ENCODE results near the gene ZNF500. TPM values are rescaled to one million over a fixed set of nuclear protein-coding genes. Genes with fewer than 3 reads are reported as not detected.

The ZNF500 gene
- total RNA-seq, 1 experiment from 2014 or later: 18.3 TPM

- Histone ChIP-seq H2BK5ac (ENCODE audit: insufficient read length, low read length) (no peak overlapping the region), H2AK5ac (ENCODE audit: insufficient read length, low read length) (no peak overlapping the region), H4K8ac (replicated peaks; ENCODE audit: insufficient read length, low read depth, low read length) (no peak overlapping the region), H3K79me1 (ENCODE audit: insufficient read depth, low read depth, low read length, poor library complexity, severe bottlenecking) (no peaks in the 10 kb centered on the region), H3K4ac (ENCODE audit: low read depth, low read length) (no peak overlapping the region), H3K27ac (ENCODE audit: insufficient read length, low read depth, low read length) (no peak overlapping the region), H3T11ph (ENCODE audit: low read length) (no peak overlapping the region), H3K79me2 (ENCODE audit: insufficient read depth, low read length) (no peaks in the 10 kb centered on the region), H3K4me2 (ENCODE audit: insufficient read depth, insufficient read length, low read length) (no peak overlapping the region), H4K20me1 (ENCODE audit: control insufficient read depth, insufficient read depth, insufficient read length) (no peaks in the 10 kb centered on the region), H4K5ac (ENCODE audit: insufficient read length, low read depth, low read length) (no peak overlapping the region), H2BK20ac (ENCODE audit: low read depth, low read length, poor library complexity, severe bottlenecking) (no peak overlapping the region), H3K9me3 (ENCODE audit: control insufficient read depth, low read depth, low read length) (no peaks in the 10 kb centered on the region), H2BK120ac (ENCODE audit: low read depth, low read length, poor library complexity, severe bottlenecking) (no peak overlapping the region), H3K14ac (ENCODE audit: insufficient read depth, low read length) (no peak overlapping the region), H3K27me3 (ENCODE audit: insufficient read depth, low read length) (no peaks in the 10 kb centered on the region), H3K23ac (ENCODE audit: insufficient read length, low read depth, low read length) (no peak overlapping the region), H3K18ac (ENCODE audit: insufficient read length, low read depth, low read length) (no peak overlapping the region), H3K56ac (ENCODE audit: insufficient read length, low read depth, low read length) (no peak overlapping the region), H4K91ac (ENCODE audit: insufficient read length, low read depth, low read length) (no peak overlapping the region), H3K23me2 (ENCODE audit: insufficient read length, low read depth, low read length, poor library complexity, severe bottlenecking) (no peaks in the 10 kb centered on the region), H2AFZ (ENCODE audit: low read length) (no peak overlapping the region), H3K9ac (ENCODE audit: extremely low read depth, insufficient read length, low read length) (no peak overlapping the region), H2BK12ac (ENCODE audit: insufficient read length, low read depth, low read length) (no peak overlapping the region), H3K4me1 (ENCODE audit: insufficient read depth, low read length) (no peaks in the 10 kb centered on the region), H2BK15ac (ENCODE audit: low read depth, low read length) (no peak overlapping the region)
- WGBS (ENCODE audit: extremely low coverage, insufficient read length, low lambda C conversion rate): no CpG with 5 or more reads among the region's 4 CpGs
- no peak for DNase-seq
- Mint-ChIP-seq H3K36me3 (ENCODE audit: insufficient read depth in 1 of 3, low read depth in 3 of 3) (peaks cover 47 to 74% (median 67%) of the 10 kb centered on the region in 3 experiments), H3K27me3 (ENCODE audit: low read depth) (no peaks in the 10 kb centered on the region), H3K4me1 (no peaks in the 10 kb centered on the region), H3K27ac (no peak overlapping the region; a peak in 1 of 7 replicates), H3K4me3 (no peak overlapping the region), H3K9me3 (peaks cover 7 to 9% of the 10 kb centered on the region in 2 experiments; a peak in 3 of 5 replicates)
- TF ChIP-seq, protein P1, sequence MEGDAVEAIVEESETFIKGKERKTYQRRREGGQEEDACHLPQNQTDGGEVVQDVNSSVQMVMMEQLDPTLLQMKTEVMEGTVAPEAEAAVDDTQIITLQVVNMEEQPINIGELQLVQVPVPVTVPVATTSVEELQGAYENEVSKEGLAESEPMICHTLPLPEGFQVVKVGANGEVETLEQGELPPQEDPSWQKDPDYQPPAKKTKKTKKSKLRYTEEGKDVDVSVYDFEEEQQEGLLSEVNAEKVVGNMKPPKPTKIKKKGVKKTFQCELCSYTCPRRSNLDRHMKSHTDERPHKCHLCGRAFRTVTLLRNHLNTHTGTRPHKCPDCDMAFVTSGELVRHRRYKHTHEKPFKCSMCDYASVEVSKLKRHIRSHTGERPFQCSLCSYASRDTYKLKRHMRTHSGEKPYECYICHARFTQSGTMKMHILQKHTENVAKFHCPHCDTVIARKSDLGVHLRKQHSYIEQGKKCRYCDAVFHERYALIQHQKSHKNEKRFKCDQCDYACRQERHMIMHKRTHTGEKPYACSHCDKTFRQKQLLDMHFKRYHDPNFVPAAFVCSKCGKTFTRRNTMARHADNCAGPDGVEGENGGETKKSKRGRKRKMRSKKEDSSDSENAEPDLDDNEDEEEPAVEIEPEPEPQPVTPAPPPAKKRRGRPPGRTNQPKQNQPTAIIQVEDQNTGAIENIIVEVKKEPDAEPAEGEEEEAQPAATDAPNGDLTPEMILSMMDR (conservative IDR thresholded peaks at IDR 0.05): no peak
Observed at GRCh38 chr16:4754865-4755264, 12.1 kb downstream of the ZNF500 start.

Measured in H9 (cell line).